Right kidney (tissue), 1 donor: Measurements from ENCODE around the gene GINS2.

ENCODE experiments used
- DNase-seq: peaks from one replicate; pipeline ENCODE4 v3.0.0-alpha.2; 2016

Gene GINS2

GRCh38 chr16:85627089-85627488 is 61.7 kb downstream of the GINS2 start:
- DNase-seq: no peak
